Stomach (tissue), 9 donors: ENCODE results near the gene MYO10. TPM values are rescaled to one million over a fixed set of nuclear protein-coding genes. Genes with fewer than 3 reads are reported as not detected.

ENCODE experiments used
- DNase-seq, 2 donors: peaks; one replicate each; pipeline versions ENCODE4 v3.0.0 to v3.0.0-alpha.2; 2013 to 2019
- H3K27ac ChIP-seq, 5 donors: fragments of 200-600 bp in 4 of 5; sonication (generic) in 4 of 5; one replicate each; pipeline ENCODE4 v1.5.1; 2013 to 2019; ENCODE audit warnings: mild to moderate bottlenecking in 1 of 5, moderate library complexity in 1 of 5
- H3K27me3 ChIP-seq, 3 donors: fragments of 200-600 bp; sonication (generic); one replicate each; pipeline ENCODE4 v1.5.1; 2017 to 2019; ENCODE audit warnings: mixed run types in 1 of 3
- H3K36me3 ChIP-seq, 4 donors: fragments of 200-600 bp; sonication (generic); 1 replicate in 3 of 4; 2 replicates in 1 of 4; pipeline ENCODE4 v1.5.1; 2016 to 2019
- H3K4me1 ChIP-seq, 4 donors: fragments of 200-600 bp; sonication (generic); one replicate each; pipeline ENCODE4 v1.5.1; 2016 to 2019
- H3K4me3 ChIP-seq, 4 donors: fragments of 200-600 bp; sonication (generic) in 3 of 4; one replicate each; pipeline ENCODE4 v1.5.1; 2016 to 2019; ENCODE audit warnings: mild to moderate bottlenecking in 1 of 4
- H3K9me3 ChIP-seq, 4 donors: fragments of 200-600 bp; sonication (generic); one replicate each; pipeline ENCODE4 v1.5.1; 2016 to 2019
- CTCF ChIP-seq, 7 experiments: fragments of 450-650 bp in 4 of 7; fragments of 200-600 bp in 3 of 7; sonication (generic) in 3 of 7; IDR thresholded peaks; one replicate each; pipeline ENCODE4 v1.5.1; 2016 to 2019; ENCODE audit warnings: antibody characterized with exemption in 7 of 7, control low read depth in 2 of 7, mild to moderate bottlenecking in 1 of 7
- EP300 ChIP-seq: sonication (generic); formaldehyde crosslinking; IDR thresholded peaks from one replicate; pipeline ENCODE4 v1.6.1; 2017; ENCODE audit warnings: antibody characterized with exemption
- POLR2A ChIP-seq, 4 donors: fragments of 450-650 bp; IDR thresholded peaks; one replicate each; pipeline ENCODE4 v1.6.1; 2016; ENCODE audit warnings: antibody characterized with exemption in 4 of 4, control low read depth in 2 of 4, mild to moderate bottlenecking in 1 of 4, moderate library complexity in 1 of 4
- POLR2AphosphoS5 ChIP-seq, 3 donors: sonication (generic); formaldehyde crosslinking; IDR thresholded peaks; one replicate each; pipeline ENCODE4 v1.6.1; 2016; ENCODE audit warnings: antibody characterized with exemption in 3 of 3
- WGBS, 5 donors: extraction: QIAGEN DNeasy Blood & Tissue Kit in 3 of 5; methylation state at CpG; one replicate each; pipeline versions ENCODE4 v1.1.5 to v1.1.7; 2013 to 2018; 5-methylcytosine and 5-hydroxymethylcytosine counted together
- intact Hi-C: fragments of 100-400 bp; cut with DNase I; formaldehyde crosslinking; loops from one replicate; pipeline ENCODE4 v1.15.1; 2023; ENCODE audit warnings: low total_unique reads
- polyA plus RNA-seq, 3 donors: library from polyadenylated mRNA; stranded (reverse); fragments of 200-250 nt; gene quantifications; one replicate each; pipeline ENCODE4 v1.2.3, GENCODE V29; 2013
- total RNA-seq, 5 donors: library from RNA; depleted of rRNA; stranded (reverse); fragments of >200 nt; gene quantifications; one replicate each; pipeline versions ENCODE4 v1.1.0 to v1.2.3, GENCODE V29; 2014 to 2016
- donor health status: healthy with polysubstance abuse.
- donor health status: Bipolar disorder and iron deficiency.
- donor health status: healthy.

Gene MYO10
- total and polyA plus RNA-seq, 8 donors = 6.8 to 233 (median 76.5) TPM

GRCh38 chr5:16906255-16906654, 29.8 kb downstream of the MYO10 start:
- 84 to 92% (median 88%) methylated on average over 4 of the region's 4 CpGs for WGBS, 5 donors
- no peak for TF ChIP-seq POLR2A (IDR thresholded peaks at IDR 0.05)
- no peak for TF ChIP-seq POLR2AphosphoS5 (IDR thresholded peaks at IDR 0.05)
- TF ChIP-seq CTCF (IDR thresholded peaks at IDR 0.05) = no peak
- no peak for TF ChIP-seq EP300
- no peaks in the 10 kb centered on the region for H3K9me3 ChIP-seq
- H3K4me3 ChIP-seq = no peak overlapping the region
- peaks cover 29 to 93% (median 59%) of the 10 kb centered on the region in 4 donors for H3K4me1 ChIP-seq
- DNase-seq = no peak
- intact Hi-C loops = no loop called here
- peak overlapping the region in 1 of 5 donors; percentile 86 for H3K27ac ChIP-seq
- no peaks in the 10 kb centered on the region for H3K27me3 ChIP-seq
- no peaks in the 10 kb centered on the region for H3K36me3 ChIP-seq

- TF ChIP-seq POLR2AphosphoS5 (IDR thresholded peaks at IDR 0.05) (peak in 1 of 3 donors; percentile 18), CTCF (IDR thresholded peaks at IDR 0.05) (no peak)
- H3K4me3 ChIP-seq = no peak overlapping the region
- intact Hi-C loops = no loop called here
- no peaks in the 10 kb centered on the region for H3K27me3 ChIP-seq
- no peaks in the 10 kb centered on the region for H3K9me3 ChIP-seq
- no peak for DNase-seq
- H3K36me3 ChIP-seq = no peaks in the 10 kb centered on the region
- 39 to 62% (median 51%) methylated on average over 7 of the region's 7 CpGs for WGBS, 5 donors
- peaks cover 29 to 88% (median 53%) of the 10 kb centered on the region in 4 donors for H3K4me1 ChIP-seq
- peak overlapping the region; percentile 46 to 86 (median 63) for H3K27ac ChIP-seq
Observed at GRCh38 chr5:16903480-16904300, 32.4 kb downstream of the MYO10 start.

DNA sequence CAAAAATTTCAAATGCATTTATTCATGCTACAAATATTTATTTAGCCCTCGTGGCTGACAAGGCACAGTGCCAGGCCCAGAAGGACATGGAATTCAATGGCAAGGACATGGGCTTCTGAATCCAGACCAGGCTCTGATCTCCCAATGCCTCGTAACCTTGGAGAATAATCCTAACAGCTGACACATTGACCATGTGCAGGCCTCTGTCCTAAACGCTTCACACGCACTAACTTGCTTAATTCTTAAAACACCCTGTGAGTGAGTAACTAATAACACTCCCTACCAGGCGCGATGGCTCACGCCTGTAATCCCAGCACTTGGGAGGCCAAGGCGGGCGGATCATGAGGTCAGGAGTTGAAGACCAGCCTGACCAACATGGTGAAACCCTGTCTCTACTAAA, 33.2 kb downstream of the MYO10 start:
- Histone ChIP-seq H3K36me3 (no peaks in the 10 kb centered on the region), H3K27ac (peak overlapping the region in 4 of 5 donors; percentile 46 to 86 (median 66)), H3K4me3 (no peak overlapping the region), H3K9me3 (no peaks in the 10 kb centered on the region), H3K27me3 (no peaks in the 10 kb centered on the region), H3K4me1 (peaks cover 33 to 83% (median 52%) of the 10 kb centered on the region in 4 donors)
- peak; percentile 56 to 77 for DNase-seq
- 52 to 62% (median 59%) methylated on average over 9 of the region's 9 CpGs for WGBS, 5 donors
- intact Hi-C loops = no loop called here
- TF ChIP-seq CTCF (IDR thresholded peaks at IDR 0.05) (no peak), POLR2A (IDR thresholded peaks at IDR 0.05) (no peak), POLR2AphosphoS5 (IDR thresholded peaks at IDR 0.05) (peak; percentile 55 to 83 (median 76)), EP300 (peak; percentile 81)

DNA sequence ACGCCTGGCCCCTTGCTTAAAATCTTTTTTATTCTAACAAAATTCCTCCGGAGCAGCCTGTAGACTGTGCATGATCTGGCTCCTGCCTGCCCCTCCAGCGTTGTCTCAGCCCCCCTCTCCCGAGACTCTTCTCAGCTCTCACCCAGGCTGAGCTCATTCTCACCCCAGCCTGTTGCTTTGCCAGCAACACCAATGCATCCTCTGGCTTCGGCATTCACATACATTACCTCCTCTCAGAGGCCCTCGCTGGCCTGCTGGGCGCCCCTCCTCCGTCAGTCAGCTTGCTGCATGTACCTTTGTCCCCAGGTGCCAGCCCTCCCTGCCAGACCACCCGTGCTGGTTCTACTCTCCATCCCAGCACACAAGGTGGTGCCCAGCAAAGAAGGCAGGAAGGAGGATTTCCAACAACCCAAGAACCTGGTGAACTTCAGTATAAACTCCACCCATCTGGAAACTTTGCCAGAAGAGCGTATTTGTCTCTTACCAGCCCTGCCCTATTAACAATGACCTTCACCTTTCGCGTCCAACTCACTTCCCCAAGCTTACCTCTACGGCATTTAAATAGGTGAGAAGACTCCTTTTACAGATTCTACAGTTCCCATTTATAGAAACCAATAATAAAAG, 35.0 kb downstream of the MYO10 start:
- WGBS, 5 donors = 65 to 80% (median 70%) methylated on average over 13 of the region's 13 CpGs
- Histone ChIP-seq H3K27ac (peak overlapping the region; percentile 46 to 86 (median 63)), H3K4me1 (peaks cover 44 to 87% (median 60%) of the 10 kb centered on the region in 4 donors), H3K9me3 (no peaks in the 10 kb centered on the region), H3K4me3 (no peak overlapping the region), H3K27me3 (no peaks in the 10 kb centered on the region), H3K36me3 (no peaks in the 10 kb centered on the region)
- no peak for TF ChIP-seq POLR2AphosphoS5 (IDR thresholded peaks at IDR 0.05)
- intact Hi-C loops = no loop called here
- DNase-seq = no peak
